Panc1 (cell line): Measurements from ENCODE around the gene RMP24.
"Not testable (repeated sequence)": the region's sequence is repeated elsewhere in the genome, so short reads cannot be mapped to it uniquely, and the experiment has no call there.

Experiments
- ATAC-seq: fragments of 200-7000 bp; cut with Tn5 transposase; 2 replicates; pipeline ENCODE4 v1.9.1; 2020; ENCODE audit warnings: mild to moderate bottlenecking, moderate library complexity
- BruUV-seq: library from RNA; stranded (reverse); fragments of 400-500 nt; replicated peaks from 2 replicates; lab custom pipeline; 2021; lab: Mats Ljungman, UMichigan
- CTCF ChIA-PET: fragments of 300-600 bp; sonication (Branson Sonifier 250); formaldehyde crosslinking; loops from one replicate; lab custom pipeline; 2022; ENCODE audit warnings: antibody characterized with exemption; lab: Charles Lee
- POLR2A ChIA-PET: fragments of 300-600 bp; sonication (Branson Sonifier 250); formaldehyde crosslinking; loops from one replicate; lab custom pipeline; 2022; ENCODE audit warnings: antibody characterized with exemption; lab: Charles Lee
- DNase-seq: peaks from one replicate; pipeline ENCODE4 v3.0.0-alpha.2; 2010; ENCODE audit warnings: low read depth, low spot score
- H3K27ac ChIP-seq: 2 replicates; pipeline ENCODE4 v1.5.1; 2011; ENCODE audit warnings: mild to moderate bottlenecking, low read length, inconsistent platforms
- H3K27me3 ChIP-seq: fragments of 200-500 bp; sonication (Bioruptor generic); 2 replicates; pipeline ENCODE4 v1.6.0; 2014; ENCODE audit warnings: low read length, inconsistent platforms; ENCODE audit not compliant: control insufficient read depth, insufficient read depth
- H3K36me3 ChIP-seq: fragments of 200-500 bp; sonication (Bioruptor generic); 2 replicates; pipeline ENCODE4 v1.5.1; 2014; ENCODE audit warnings: inconsistent platforms, mild to moderate bottlenecking, low read length, moderate library complexity; ENCODE audit not compliant: control insufficient read depth, insufficient read depth
- H3K4me1 ChIP-seq: 2 replicates; pipeline ENCODE4 v1.5.1; 2011; ENCODE audit warnings: inconsistent platforms, mild to moderate bottlenecking, low read length, moderate library complexity; ENCODE audit not compliant: control insufficient read depth, insufficient read depth
- H3K4me3 ChIP-seq, 2 experiments: 2 replicates each; pipeline ENCODE4 v1.5.1; 2011 to 2012; ENCODE audit warnings: low read depth in 2 of 2, low read length in 2 of 2, mild to moderate bottlenecking in 2 of 2, inconsistent platforms in 1 of 2, moderate library complexity in 1 of 2
- H3K9me3 ChIP-seq: fragments of 200-500 bp; sonication (Bioruptor generic); 2 replicates; pipeline ENCODE4 v1.5.1; 2014; ENCODE audit warnings: low read depth, mild to moderate bottlenecking, inconsistent platforms, low read length, moderate library complexity; ENCODE audit not compliant: control insufficient read depth, insufficient read depth
- CTCF ChIP-seq: fragments of 450-650 bp; IDR thresholded peaks from 2 replicates; pipeline ENCODE4 v1.5.1; 2017; ENCODE audit warnings: mild to moderate bottlenecking
- POLR2AphosphoS5 ChIP-seq: IDR thresholded peaks from 2 replicates; pipeline ENCODE4 v1.6.1; 2012; ENCODE audit warnings: mild to moderate bottlenecking, low read depth, low read length, moderate library complexity
- REST ChIP-seq, 2 experiments: IDR thresholded peaks; 2 replicates each; pipeline ENCODE4 v1.6.1; 2011 to 2012; ENCODE audit warnings: low read depth in 2 of 2, control low read depth in 1 of 2, low read length in 1 of 2, mild to moderate bottlenecking in 1 of 2, moderate library complexity in 1 of 2; ENCODE audit not compliant: insufficient read depth in 1 of 2
- SIN3A ChIP-seq: IDR thresholded peaks from 2 replicates; pipeline ENCODE4 v1.6.1; 2012; ENCODE audit warnings: low read depth, mild to moderate bottlenecking, low read length, moderate library complexity, borderline replicate concordance; ENCODE audit not compliant: insufficient read depth
- TCF7L2 ChIP-seq: IDR thresholded peaks from 2 replicates; pipeline ENCODE4 v1.6.1; 2011; ENCODE audit warnings: mild to moderate bottlenecking, low read depth, low read length, inconsistent platforms
- in situ Hi-C: cut with HindIII; loops from 2 replicates; pipeline ENCODE4 v1.10.0; 2016; ENCODE audit warnings: low sequenced_read_pairs, low pct_unique_long_range_greater_than_20kb
- intact Hi-C: fragments of 100-400 bp; cut with micrococcal nuclease; formaldehyde crosslinking; loops from one replicate; pipeline ENCODE4 v1.10.0; 2022; ENCODE audit not compliant: unreplicated experiment

RMP24 gene

DNA sequence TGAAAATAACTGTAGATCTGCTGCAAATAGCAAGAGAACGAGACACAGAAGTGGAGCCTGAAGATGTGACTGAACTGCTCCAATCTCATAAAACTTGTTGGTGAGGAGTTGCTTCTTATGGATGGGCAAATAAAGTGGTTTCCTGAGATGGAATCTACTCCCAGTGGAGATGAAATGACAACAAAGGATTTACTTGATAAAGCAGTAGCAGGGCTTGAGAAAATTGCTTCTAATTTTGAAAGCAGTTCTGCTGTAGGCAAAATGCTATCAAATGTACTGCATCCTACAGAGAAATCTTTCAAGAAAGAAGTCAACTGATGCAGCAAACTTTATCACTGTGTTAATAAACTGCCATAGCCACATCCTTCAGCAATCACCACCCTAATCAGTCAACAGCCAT is 50.9 kb downstream of the RMP24 start:
- CTCF ChIA-PET = no interaction called here
- BruUV-seq = no TSS peak
- intact Hi-C loops (no loop called here), in situ Hi-C loops (no loop called here)
- no peak for ATAC-seq
- H3K4me3 ChIP-seq = no peak overlapping the region
- peaks cover 7% of the 10 kb centered on the region; the same call in 1 of the 2 replicates for H3K36me3 ChIP-seq
- no peaks in the 10 kb centered on the region for H3K4me1 ChIP-seq
- H3K27me3 ChIP-seq = no peaks in the 10 kb centered on the region
- TF ChIP-seq POLR2AphosphoS5 (no peak), REST (IDR thresholded peaks at IDR 0.05; ENCODE audit: insufficient read depth in 1 of 2, low read depth in 2 of 2, low read length in 1 of 2) (no peak), TCF7L2 (no peak), SIN3A (no peak), CTCF (no peak)
- DNase-seq = no peak
- H3K27ac ChIP-seq = no peak overlapping the region
- POLR2A ChIA-PET = no interaction called here
- H3K9me3 ChIP-seq = no peaks in the 10 kb centered on the region

DNA sequence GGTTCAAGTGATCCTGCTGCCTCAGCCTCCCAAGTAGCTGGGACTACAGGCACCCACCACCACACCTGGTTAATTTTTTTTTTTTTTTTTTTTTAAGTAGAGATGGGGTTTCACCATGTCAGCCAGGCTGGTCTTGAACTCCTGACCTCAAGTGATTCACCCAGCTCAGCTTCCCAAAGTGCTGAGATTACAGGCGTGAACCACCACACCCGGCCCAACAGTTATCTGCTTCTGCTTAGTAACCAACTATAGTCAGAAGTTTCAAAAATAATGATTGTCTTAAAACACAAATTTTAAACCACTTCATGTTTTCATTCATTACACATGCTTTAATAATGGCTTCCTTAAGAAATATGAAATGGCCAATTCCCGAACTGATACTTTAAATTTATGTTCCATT is 51.8 kb downstream of the RMP24 start:
- DNase-seq, intact Hi-C loops, CTCF ChIA-PET, H3K4me1 ChIP-seq, ATAC-seq, in situ Hi-C loops, BruUV-seq, H3K9me3 ChIP-seq, POLR2A ChIA-PET, H3K27ac ChIP-seq, H3K4me3 ChIP-seq, H3K27me3 ChIP-seq, H3K36me3 ChIP-seq: not testable (repeated sequence)

DNA sequence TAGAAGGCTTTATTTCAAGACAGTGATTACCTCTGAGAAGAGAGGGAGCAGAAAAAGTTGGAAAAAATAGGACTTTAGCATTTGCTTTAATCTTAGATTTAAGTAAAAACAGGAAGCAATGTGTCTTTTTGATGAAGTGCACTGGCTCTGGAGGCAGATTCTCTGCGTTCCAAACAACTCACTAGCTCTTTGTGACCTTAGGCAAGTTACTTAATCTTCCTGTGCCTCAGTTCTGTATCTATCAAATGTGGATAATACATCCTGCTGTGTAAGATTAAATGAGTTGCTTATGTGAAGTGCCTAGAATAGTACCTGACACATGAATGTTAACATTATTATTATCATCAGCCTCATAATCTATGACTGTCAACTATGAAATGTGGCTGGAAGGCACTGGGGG is 52.5 kb downstream of the RMP24 start:
- in situ Hi-C loops = no loop called here
- CTCF ChIA-PET = no interaction called here

More for the DNA sequence above, 52.5 kb downstream of the RMP24 start:
- POLR2A ChIA-PET = no interaction called here
- Histone ChIP-seq H3K27ac (no peak overlapping the region), H3K4me1 (no peaks in the 10 kb centered on the region), H3K36me3 (peaks cover 7% of the 10 kb centered on the region; the same call in 1 of the 2 replicates), H3K4me3 (no peak overlapping the region), H3K27me3 (no peaks in the 10 kb centered on the region), H3K9me3 (no peaks in the 10 kb centered on the region)
- TF ChIP-seq CTCF = no peak
- ATAC-seq (no peak), DNase-seq (no peak)
- intact Hi-C loops = no loop called here
- no TSS peak for BruUV-seq
